CD4-positive, alpha-beta T cell (primary cell): ENCODE results near the gene DHX29. TPM values are rescaled to one million over a fixed set of nuclear protein-coding genes. Genes with fewer than 3 reads are reported as not detected.

Experiments
- ATAC-seq: fragments of 200-7000 bp; cut with Tn5 transposase; one replicate; pipeline ENCODE4 v1.10.0; 2022; ENCODE audit warnings: mild to moderate bottlenecking; ENCODE audit not compliant: poor library complexity
- CTCF ChIA-PET: fragments of 350-600 bp; sonication (Branson Sonifier 250); formaldehyde crosslinking; loops from one replicate; lab custom pipeline; 2021; ENCODE audit warnings: antibody characterized with exemption, inconsistent platforms; lab: Charles Lee
- POLR2A ChIA-PET: fragments of 350-600 bp; sonication (Branson Sonifier 250); formaldehyde crosslinking; loops from one replicate; lab custom pipeline; 2021; ENCODE audit warnings: antibody characterized with exemption, inconsistent platforms; lab: Charles Lee
- DNase-seq, 14 experiments: peaks; one replicate each; pipeline ENCODE4 v3.0.0-alpha.2; 2013 to 2020; ENCODE audit warnings: mixed read lengths in 2 of 14
- H3K27ac ChIP-seq, 2 donors: one replicate each; pipeline versions ENCODE4 v1.5.1 to v1.7.0; 2013; ENCODE audit warnings: low read length in 2 of 2, low read depth in 1 of 2, mild to moderate bottlenecking in 1 of 2
- H3K27me3 ChIP-seq, 2 experiments: 1 replicate in 1 of 2; 2 replicates in 1 of 2; pipeline versions ENCODE4 v1.6.1 to v1.7.0; 2013; ENCODE audit warnings: low read length in 2 of 2, control low read depth in 1 of 2, mild to moderate bottlenecking in 1 of 2, moderate library complexity in 1 of 2; ENCODE audit not compliant: insufficient read depth in 2 of 2, control insufficient read depth in 1 of 2
- H3K36me3 ChIP-seq: one replicate; pipeline ENCODE4 v1.6.1; 2013; ENCODE audit warnings: low read length, control low read depth; ENCODE audit not compliant: insufficient read depth
- H3K4me1 ChIP-seq: one replicate; pipeline ENCODE4 v1.6.1; 2013; ENCODE audit warnings: low read length, control low read depth; ENCODE audit not compliant: insufficient read depth
- H3K4me3 ChIP-seq: one replicate; pipeline ENCODE4 v1.5.1; 2013; ENCODE audit warnings: mild to moderate bottlenecking, low read length, moderate library complexity
- H3K9me3 ChIP-seq, 2 experiments: 1 replicate in 1 of 2; 2 replicates in 1 of 2; pipeline versions ENCODE4 v1.6.1 to v1.7.0; 2013; ENCODE audit warnings: low read length in 2 of 2, mild to moderate bottlenecking in 2 of 2, control low read depth in 1 of 2, moderate library complexity in 1 of 2; ENCODE audit not compliant: control insufficient read depth in 1 of 2, insufficient read depth in 1 of 2
- H3K27ac Mint-ChIP-seq: one replicate; pipeline ENCODE4 v1.8.0; 2020; ENCODE audit warnings: mixed read lengths
- H3K27me3 Mint-ChIP-seq: one replicate; pipeline ENCODE4 v1.8.0; 2021; ENCODE audit warnings: mixed read lengths
- H3K36me3 Mint-ChIP-seq: one replicate; pipeline ENCODE4 v1.8.0; 2021; ENCODE audit warnings: low read depth, mixed read lengths
- H3K4me1 Mint-ChIP-seq: one replicate; pipeline ENCODE4 v1.8.0; 2021; ENCODE audit warnings: low read depth, mixed read lengths
- H3K4me3 Mint-ChIP-seq: one replicate; pipeline ENCODE4 v1.8.0; 2020; ENCODE audit warnings: mild to moderate bottlenecking, mixed read lengths
- H3K9me3 Mint-ChIP-seq: one replicate; pipeline ENCODE4 v1.8.0; 2020; ENCODE audit warnings: mixed read lengths
- intact Hi-C, 2 experiments: fragments of 100-400 bp; cut with DNase I in 1 of 2; cut with micrococcal nuclease in 1 of 2; formaldehyde crosslinking; loops; one replicate each; pipeline versions ENCODE4 v1.15.1 to v1.9.0; 2023 to 2025; cut with DNase I, micrococcal nuclease
- total RNA-seq, 174 experiments: library from RNA in 2 of 174; stranded (reverse) in 2 of 174; gene quantifications; one replicate each; pipeline ENCODE4 v1.2.3 and lab custom pipeline; 2021 to 2026
- TF ChIP-seq, protein P1 (sequence below): fragments of 200-600 bp; IDR thresholded peaks from one replicate; pipeline ENCODE4 v1.8.0; 2022; ENCODE audit warnings: antibody characterized with exemption, mild to moderate bottlenecking

Gene DHX29
- total RNA-seq, 2 experiments from 2014 or later, result 13.8 to 17.9 TPM

DNA sequence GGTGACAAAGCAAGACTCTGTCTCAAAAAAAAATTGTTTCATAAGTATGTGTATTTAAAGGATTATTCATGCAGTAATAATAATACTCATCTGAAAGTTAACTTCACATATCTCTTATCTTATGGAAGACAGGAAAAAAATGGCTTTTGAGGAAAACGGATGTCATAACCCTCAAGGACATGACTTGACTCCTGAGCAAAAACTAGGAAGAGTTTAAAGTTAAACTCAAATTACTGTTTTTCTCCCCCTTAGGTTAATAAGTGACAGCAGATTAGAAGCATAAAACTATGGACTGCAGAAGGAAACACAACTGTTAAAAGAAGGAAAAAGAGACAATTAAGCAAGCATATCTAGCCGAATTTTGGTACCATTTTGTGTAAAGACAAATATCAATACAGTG, 16.5 kb downstream of the DHX29 start:
- Mint-ChIP-seq H3K4me3 (no peak overlapping the region), H3K36me3 (peaks cover 83% of the 10 kb centered on the region)
- no peaks in the 10 kb centered on the region for H3K27me3 ChIP-seq

DNA sequence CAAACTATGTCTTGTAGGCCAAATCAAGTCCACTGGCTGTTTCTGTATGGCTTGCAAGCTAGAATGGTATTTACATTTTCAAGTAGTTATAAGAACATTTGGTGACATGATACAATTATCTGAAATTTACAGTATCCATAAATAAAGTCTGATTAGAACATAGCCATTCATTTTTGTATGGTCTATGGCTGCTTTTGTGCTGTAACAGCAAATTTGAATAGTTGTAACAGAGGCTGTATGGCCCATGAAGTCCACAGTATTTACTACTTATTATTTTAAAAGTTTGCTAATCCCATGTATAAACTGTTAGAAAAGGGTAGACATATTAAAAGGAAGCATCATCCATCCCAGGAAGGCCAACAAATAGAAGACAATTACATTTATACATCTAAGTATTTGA, 17.7 kb downstream of the DHX29 start:
- intact Hi-C loops, result no loop called here
- peaks cover 75% of the 10 kb centered on the region for H3K36me3 ChIP-seq
- Mint-ChIP-seq H3K4me3 (no peak overlapping the region), H3K9me3 (no peaks in the 10 kb centered on the region), H3K36me3 (peaks cover 83% of the 10 kb centered on the region), H3K27ac (no peak overlapping the region), H3K27me3 (no peaks in the 10 kb centered on the region), H3K4me1 (no peaks in the 10 kb centered on the region)
- no peaks in the 10 kb centered on the region for H3K27me3 ChIP-seq
- DNase-seq, result no peak
- no peaks in the 10 kb centered on the region for H3K4me1 ChIP-seq
- TF ChIP-seq, protein P1, sequence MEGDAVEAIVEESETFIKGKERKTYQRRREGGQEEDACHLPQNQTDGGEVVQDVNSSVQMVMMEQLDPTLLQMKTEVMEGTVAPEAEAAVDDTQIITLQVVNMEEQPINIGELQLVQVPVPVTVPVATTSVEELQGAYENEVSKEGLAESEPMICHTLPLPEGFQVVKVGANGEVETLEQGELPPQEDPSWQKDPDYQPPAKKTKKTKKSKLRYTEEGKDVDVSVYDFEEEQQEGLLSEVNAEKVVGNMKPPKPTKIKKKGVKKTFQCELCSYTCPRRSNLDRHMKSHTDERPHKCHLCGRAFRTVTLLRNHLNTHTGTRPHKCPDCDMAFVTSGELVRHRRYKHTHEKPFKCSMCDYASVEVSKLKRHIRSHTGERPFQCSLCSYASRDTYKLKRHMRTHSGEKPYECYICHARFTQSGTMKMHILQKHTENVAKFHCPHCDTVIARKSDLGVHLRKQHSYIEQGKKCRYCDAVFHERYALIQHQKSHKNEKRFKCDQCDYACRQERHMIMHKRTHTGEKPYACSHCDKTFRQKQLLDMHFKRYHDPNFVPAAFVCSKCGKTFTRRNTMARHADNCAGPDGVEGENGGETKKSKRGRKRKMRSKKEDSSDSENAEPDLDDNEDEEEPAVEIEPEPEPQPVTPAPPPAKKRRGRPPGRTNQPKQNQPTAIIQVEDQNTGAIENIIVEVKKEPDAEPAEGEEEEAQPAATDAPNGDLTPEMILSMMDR, result no peak
- ChIA-PET POLR2A (no interaction called here), CTCF (no interaction called here)
- no peak overlapping the region for H3K4me3 ChIP-seq
- H3K9me3 ChIP-seq, result no peaks in the 10 kb centered on the region
- no peak for ATAC-seq
- no peak overlapping the region for H3K27ac ChIP-seq

More for the DNA sequence above, 16.5 kb downstream of the DHX29 start:
- no peak overlapping the region for H3K27ac ChIP-seq
- H3K9me3 Mint-ChIP-seq, result no peaks in the 10 kb centered on the region
- peaks cover 79% of the 10 kb centered on the region for H3K36me3 ChIP-seq
- TF ChIP-seq, protein P1, result no peak
- POLR2A ChIA-PET, result no interaction called here
- no peak overlapping the region for H3K4me3 ChIP-seq
- intact Hi-C loops, result no loop called here
- H3K4me1 ChIP-seq, result no peaks in the 10 kb centered on the region
- no peak for ATAC-seq
- no peak for DNase-seq
- H3K9me3 ChIP-seq, result no peaks in the 10 kb centered on the region
- no peaks in the 10 kb centered on the region for H3K27me3 Mint-ChIP-seq
- CTCF ChIA-PET, result no interaction called here
- no peaks in the 10 kb centered on the region for H3K4me1 Mint-ChIP-seq
- H3K27ac Mint-ChIP-seq, result no peak overlapping the region

DNA sequence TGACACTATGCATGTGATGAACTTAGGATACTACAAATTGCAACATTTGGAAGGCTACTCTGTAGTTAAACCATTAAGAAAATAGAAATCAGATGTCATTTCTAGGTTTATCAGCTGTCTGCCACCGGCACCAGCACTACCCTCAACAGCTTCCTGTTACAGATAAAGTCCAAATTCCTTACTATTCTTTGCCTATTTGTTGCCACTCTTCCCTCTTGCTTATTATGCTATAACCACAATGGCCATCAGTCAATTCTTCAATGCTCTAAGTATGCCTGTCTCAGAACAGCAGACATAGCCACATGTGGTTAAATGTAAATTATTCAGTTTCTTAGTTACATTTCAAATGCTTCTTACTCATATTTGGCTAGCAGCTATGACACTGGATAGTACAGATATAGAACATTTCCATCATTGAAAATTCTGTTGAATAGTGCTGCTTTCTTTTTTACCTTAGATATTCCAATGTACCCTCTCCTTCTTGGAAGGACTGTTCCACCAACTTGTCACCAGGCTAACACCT, 21.0 kb downstream of the DHX29 start:
- Mint-ChIP-seq H3K27ac (no peak overlapping the region), H3K36me3 (peaks cover 77% of the 10 kb centered on the region), H3K27me3 (no peaks in the 10 kb centered on the region), H3K9me3 (no peaks in the 10 kb centered on the region), H3K4me3 (no peak overlapping the region), H3K4me1 (no peaks in the 10 kb centered on the region)
- CTCF ChIA-PET, result no interaction called here
- no peak for ATAC-seq
- DNase-seq, result no peak
- TF ChIP-seq, protein P1, result no peak
- Histone ChIP-seq H3K27ac (no peak overlapping the region), H3K36me3 (peaks cover 67% of the 10 kb centered on the region), H3K27me3 (no peaks in the 10 kb centered on the region), H3K9me3 (no peaks in the 10 kb centered on the region), H3K4me1 (no peaks in the 10 kb centered on the region), H3K4me3 (no peak overlapping the region)
- POLR2A ChIA-PET, result no interaction called here
- intact Hi-C loops, result no loop called here
